Prostate gland (tissue), 2 donors: ENCODE measurements around the gene PAXX. TPM values are rescaled to one million over a fixed set of nuclear protein-coding genes. Genes with fewer than 3 reads are reported as not detected.
A peak's percentile ranks its signal among the peaks of the same experiment; 100 is the strongest.
"Not testable (repeated sequence)": the region's sequence is repeated elsewhere in the genome, so short reads cannot be mapped to it uniquely, and the experiment has no call there.

ENCODE experiments used
- DNase-seq: peaks from one replicate; pipeline ENCODE4 v3.0.0-alpha.2; 2019; ENCODE audit warnings: low spot score
- H3K27ac ChIP-seq, 2 donors: fragments of 200-600 bp; sonication (generic); 2 replicates each; pipeline ENCODE4 v1.5.1; 2017 to 2019
- H3K27me3 ChIP-seq: fragments of 200-600 bp; sonication (generic); replicated peaks from 2 replicates; pipeline ENCODE4 v1.5.1; 2019; ENCODE audit not compliant: insufficient read depth
- H3K36me3 ChIP-seq, 2 donors: fragments of 200-600 bp; sonication (generic); 1 replicate in 1 of 2; 2 replicates in 1 of 2; pipeline versions ENCODE4 v1.5.1 to v1.8.1; 2017 to 2019
- H3K4me1 ChIP-seq: fragments of 200-600 bp; sonication (generic); replicated peaks from 2 replicates; pipeline ENCODE4 v1.5.1; 2019
- H3K4me3 ChIP-seq, 2 donors: fragments of 200-600 bp; sonication (generic); 2 replicates each; pipeline ENCODE4 v1.5.1; 2017 to 2019
- H3K9me3 ChIP-seq: fragments of 200-600 bp; sonication (generic); 2 replicates; pipeline ENCODE4 v1.5.1; 2017
- CTCF ChIP-seq, 4 experiments: fragments of 200-600 bp in 2 of 4; fragments of 450-650 bp in 2 of 4; sonication (generic) in 2 of 4; IDR thresholded peaks; 1 replicate in 3 of 4; 2 replicates in 1 of 4; pipeline ENCODE4 v1.5.1; 2016 to 2019; ENCODE audit warnings: antibody characterized with exemption in 4 of 4, mild to moderate bottlenecking in 2 of 4, moderate library complexity in 2 of 4
- POLR2A ChIP-seq: fragments of 450-650 bp; IDR thresholded peaks from one replicate; pipeline ENCODE4 v1.6.1; 2016; ENCODE audit warnings: antibody characterized with exemption, mild to moderate bottlenecking
- POLR2AphosphoS5 ChIP-seq: sonication (generic); formaldehyde crosslinking; IDR thresholded peaks from one replicate; pipeline ENCODE4 v1.6.1; 2017; ENCODE audit warnings: antibody characterized with exemption
- WGBS: methylation state at CpG from one replicate; pipeline ENCODE4 v1.1.5; 2018; 5-methylcytosine and 5-hydroxymethylcytosine counted together
- intact Hi-C: fragments of 100-400 bp; cut with DNase I; formaldehyde crosslinking; loops from one replicate; pipeline ENCODE4 v1.14.2; 2022
- total RNA-seq, 2 donors: library from RNA; depleted of rRNA; stranded (reverse); fragments of >200 nt; gene quantifications; one replicate each; pipeline ENCODE4 v1.1.0, GENCODE V29; 2016

Gene PAXX
- total RNA-seq, 2 donors from 2014 or later: 61.6 to 71.8 TPM

GRCh38 chr9:137002646-137003041, 10.4 kb downstream of the PAXX start:
- H3K27ac ChIP-seq: no peak overlapping the region
- H3K36me3 ChIP-seq: no peaks in the 10 kb centered on the region
- no peak for DNase-seq
- intact Hi-C loops: no loop called here
- no peaks in the 10 kb centered on the region for H3K27me3 ChIP-seq
- H3K4me3 ChIP-seq: no peak overlapping the region
- no peaks in the 10 kb centered on the region for H3K9me3 ChIP-seq
- 85% methylated on average over 10 of the region's 10 CpGs for WGBS
- TF ChIP-seq POLR2A (no peak), CTCF (IDR thresholded peaks at IDR 0.05) (no peak), POLR2AphosphoS5 (no peak)
- H3K4me1 ChIP-seq: no peaks in the 10 kb centered on the region

GRCh38 chr9:137004285-137004684, 12.1 kb downstream of the PAXX start:
- H3K4me1 ChIP-seq, H3K27ac ChIP-seq, H3K27me3 ChIP-seq, DNase-seq, H3K9me3 ChIP-seq, H3K36me3 ChIP-seq, H3K4me3 ChIP-seq, intact Hi-C loops: not testable (repeated sequence)
- TF ChIP-seq CTCF (IDR thresholded peaks at IDR 0.05): peak in 2 of 4 experiments; percentile 43 to 54
- 52% methylated on average over 15 of the region's 17 CpGs for WGBS

GRCh38 chr9:137006116-137007003, 14.1 kb downstream of the PAXX start:
- no peak overlapping the region for H3K27ac ChIP-seq

GRCh38 chr9:137007108-137007815, 15.0 kb downstream of the PAXX start:
- no peak overlapping the region for H3K27ac ChIP-seq
- 51% methylated on average over 30 of the region's 30 CpGs for WGBS
- H3K27me3 ChIP-seq: no peaks in the 10 kb centered on the region
- intact Hi-C loops: no loop called here
- DNase-seq: no peak
- TF ChIP-seq CTCF (IDR thresholded peaks at IDR 0.05): no peak
- no peak for TF ChIP-seq POLR2AphosphoS5
- no peak for TF ChIP-seq POLR2A
- H3K36me3 ChIP-seq: no peaks in the 10 kb centered on the region
- no peaks in the 10 kb centered on the region for H3K9me3 ChIP-seq
- no peaks in the 10 kb centered on the region for H3K4me1 ChIP-seq
- H3K4me3 ChIP-seq: no peak overlapping the region

More at GRCh38 chr9:137006116-137007003, 14.1 kb downstream of the PAXX start:
- no peak overlapping the region for H3K4me3 ChIP-seq
- H3K4me1 ChIP-seq: no peaks in the 10 kb centered on the region
- no peaks in the 10 kb centered on the region for H3K9me3 ChIP-seq
- TF ChIP-seq CTCF (IDR thresholded peaks at IDR 0.05) (no peak), POLR2A (no peak), POLR2AphosphoS5 (no peak)
- DNase-seq: no peak
- WGBS: 79% methylated on average over 24 of the region's 24 CpGs
- H3K36me3 ChIP-seq: no peaks in the 10 kb centered on the region
- intact Hi-C loops: no loop called here
- no peaks in the 10 kb centered on the region for H3K27me3 ChIP-seq
